Suprapubic skin (tissue), 4 donors: ENCODE results near the gene PRKAG3.

ENCODE experiments used
- CTCF ChIP-seq, 2 donors: fragments of 200-600 bp in 1 of 2; fragments of 450-650 bp in 1 of 2; sonication (generic) in 1 of 2; IDR thresholded peaks; one replicate each; pipeline ENCODE4 v1.5.1; 2016 to 2019; ENCODE audit warnings: antibody characterized with exemption in 2 of 2, mild to moderate bottlenecking in 1 of 2, moderate library complexity in 1 of 2
- EP300 ChIP-seq: sonication (generic); formaldehyde crosslinking; IDR thresholded peaks from one replicate; pipeline ENCODE4 v1.6.1; 2017; ENCODE audit warnings: antibody characterized with exemption
- POLR2A ChIP-seq, 2 donors: fragments of 450-650 bp; IDR thresholded peaks; one replicate each; pipeline ENCODE4 v1.6.1; 2017; ENCODE audit warnings: antibody characterized with exemption in 2 of 2, mild to moderate bottlenecking in 2 of 2, moderate library complexity in 2 of 2
- POLR2AphosphoS5 ChIP-seq, 3 donors: sonication (generic); formaldehyde crosslinking; IDR thresholded peaks; one replicate each; pipeline ENCODE4 v1.6.1; 2017; ENCODE audit warnings: antibody characterized with exemption in 3 of 3

GRCh38 chr2:218852911-218853667 is 21.5 kb upstream of the PRKAG3 start:
- TF ChIP-seq POLR2AphosphoS5 (IDR thresholded peaks at IDR 0.05) (no peak), CTCF (IDR thresholded peaks at IDR 0.05) (peak; percentile 68 to 75), EP300 (no peak), POLR2A (IDR thresholded peaks at IDR 0.05) (no peak)
